IMR-90 (cell line): ENCODE measurements around the gene BTNL8. TPM values are rescaled to one million over a fixed set of nuclear protein-coding genes. Genes with fewer than 3 reads are reported as not detected.

Source experiments
- ATAC-seq: fragments of 200-7000 bp; cut with Tn5 transposase; 2 replicates; pipeline ENCODE4 v1.9.1; 2020; ENCODE audit warnings: low read depth, mild to moderate bottlenecking, moderate library complexity
- BruUV-seq: library from RNA; stranded (reverse); fragments of 400-500 nt; replicated peaks from 2 replicates; lab custom pipeline; 2021; lab: Mats Ljungman, UMichigan
- CTCF ChIA-PET: fragments of 300-600 bp; formaldehyde crosslinking; extraction: SDS; loops from one replicate; lab custom pipeline; 2021; ENCODE audit warnings: antibody characterized with exemption; lab: Yijun Ruan, JAX
- POLR2A ChIA-PET: fragments of 300-600 bp; sonication (Branson Sonifier 250); formaldehyde crosslinking; loops from one replicate; lab custom pipeline; 2022; ENCODE audit warnings: antibody characterized with exemption; ENCODE audit not compliant: unreplicated experiment; lab: Charles Lee
- DNase-seq: peaks from one replicate; pipeline ENCODE4 v3.0.0; 2013
- H2AFZ ChIP-seq: replicated peaks from 2 replicates; pipeline ENCODE3; 2013; ENCODE audit warnings: low read length, mild to moderate bottlenecking; ENCODE audit not compliant: poor library complexity
- H2AK5ac ChIP-seq: 2 replicates; pipeline ENCODE4 v1.6.1; 2013; ENCODE audit warnings: low read depth, low read length, inconsistent platforms
- H2AK9ac ChIP-seq: replicated peaks from 2 replicates; pipeline ENCODE3; 2013; ENCODE audit warnings: mild to moderate bottlenecking, low read depth, low read length, moderate library complexity; ENCODE audit not compliant: poor library complexity
- H2BK120ac ChIP-seq: 2 replicates; pipeline ENCODE4 v1.6.1; 2013; ENCODE audit warnings: low read depth, low read length, inconsistent platforms
- H2BK15ac ChIP-seq: 3 replicates; pipeline ENCODE4 v1.6.1; 2013; ENCODE audit warnings: low read depth, low read length, inconsistent platforms
- H2BK20ac ChIP-seq: 2 replicates; pipeline ENCODE4 v1.6.1; 2013; ENCODE audit warnings: low read depth, mild to moderate bottlenecking, inconsistent platforms, low read length, moderate library complexity
- H2BK5ac ChIP-seq: 2 replicates; pipeline ENCODE4 v1.6.1; 2013; ENCODE audit warnings: mild to moderate bottlenecking, low read depth, low read length, inconsistent platforms; ENCODE audit not compliant: poor library complexity, severe bottlenecking
- H3K14ac ChIP-seq: replicated peaks from 2 replicates; pipeline ENCODE4 v1.6.1; 2013; ENCODE audit warnings: low read depth, low read length, inconsistent platforms
- H3K18ac ChIP-seq: 2 replicates; pipeline ENCODE4 v1.6.1; 2013; ENCODE audit warnings: low read depth, low read length, control low read depth
- H3K23ac ChIP-seq: 2 replicates; pipeline ENCODE4 v1.6.1; 2013; ENCODE audit warnings: low read depth, low read length, inconsistent platforms
- H3K27ac ChIP-seq: 2 replicates; pipeline ENCODE4 v1.5.1; 2013; ENCODE audit warnings: mild to moderate bottlenecking, control low read depth, low read length; ENCODE audit not compliant: insufficient read depth
- H3K27me3 ChIP-seq: 2 replicates; pipeline ENCODE4 v1.6.1; 2013; ENCODE audit warnings: low read length; ENCODE audit not compliant: control insufficient read depth, insufficient read depth
- H3K36me3 ChIP-seq: 2 replicates; pipeline ENCODE4 v1.6.1; 2013; ENCODE audit warnings: low read length, mixed read lengths; ENCODE audit not compliant: control insufficient read depth, insufficient read depth
- H3K4ac ChIP-seq: 2 replicates; pipeline ENCODE4 v1.6.1; 2013; ENCODE audit warnings: low read depth, low read length, inconsistent platforms
- H3K4me1 ChIP-seq: 2 replicates; pipeline ENCODE4 v1.6.1; 2013; ENCODE audit warnings: low read length, mixed read lengths; ENCODE audit not compliant: control insufficient read depth, insufficient read depth
- H3K4me2 ChIP-seq: 2 replicates; pipeline ENCODE4 v1.6.1; 2013; ENCODE audit warnings: low read depth, mild to moderate bottlenecking, control low read depth, low read length, moderate library complexity
- H3K4me3 ChIP-seq: 2 replicates; pipeline ENCODE4 v1.5.1; 2013; ENCODE audit warnings: low read depth, mild to moderate bottlenecking, control low read depth, low read length, moderate library complexity; ENCODE audit not compliant: insufficient read depth
- H3K56ac ChIP-seq: 2 replicates; pipeline ENCODE4 v1.6.1; 2013; ENCODE audit warnings: low read length, inconsistent platforms; ENCODE audit not compliant: insufficient read depth; ENCODE audit errors: extremely low read depth
- H3K79me1 ChIP-seq, 2 experiments: 2 replicates each; pipeline ENCODE4 v1.6.1; 2013; ENCODE audit warnings: low read length in 2 of 2, inconsistent platforms in 1 of 2, low read depth in 1 of 2
- H3K9ac ChIP-seq: 2 replicates; pipeline ENCODE4 v1.6.1; 2013; ENCODE audit warnings: low read depth, low read length, control low read depth
- H3K9me1 ChIP-seq: 2 replicates; pipeline ENCODE4 v1.6.1; 2013; ENCODE audit warnings: low read length, inconsistent platforms; ENCODE audit not compliant: insufficient read depth
- H3K9me3 ChIP-seq: 2 replicates; pipeline ENCODE4 v1.6.1; 2013; ENCODE audit warnings: low read length; ENCODE audit not compliant: control insufficient read depth, insufficient read depth
- H4K20me1 ChIP-seq: 2 replicates; pipeline ENCODE4 v1.6.1; 2013; ENCODE audit warnings: low read length, inconsistent platforms; ENCODE audit not compliant: insufficient read depth
- H4K5ac ChIP-seq: 2 replicates; pipeline ENCODE4 v1.6.1; 2013; ENCODE audit warnings: mild to moderate bottlenecking, low read depth, low read length, control low read depth
- H4K8ac ChIP-seq, 2 experiments: 2 replicates each; pipeline ENCODE4 v1.6.1; 2013; ENCODE audit warnings: low read depth in 2 of 2, low read length in 2 of 2, control low read depth in 1 of 2, inconsistent platforms in 1 of 2
- H4K91ac ChIP-seq: 2 replicates; pipeline ENCODE4 v1.6.1; 2013; ENCODE audit warnings: low read depth, low read length, inconsistent platforms; ENCODE audit not compliant: insufficient read depth
- CHD1 ChIP-seq: IDR thresholded peaks from 2 replicates; pipeline ENCODE4 v1.6.1; 2012; ENCODE audit warnings: low read depth, low read length, improper control_type of control experiment
- MAZ ChIP-seq: IDR thresholded peaks from 2 replicates; pipeline ENCODE4 v1.6.1; 2012; ENCODE audit warnings: low read depth, mild to moderate bottlenecking, low read length, improper control_type of control experiment, moderate library complexity, borderline replicate concordance
- SMC3 ChIP-seq: fragments of 150-350 bp; IDR thresholded peaks from 2 replicates; pipeline ENCODE4 v1.6.1; 2016; ENCODE audit warnings: low read depth, mild to moderate bottlenecking, antibody characterized with exemption, low read length, moderate library complexity
- WGBS, 2 experiments: methylation state at CpG; one replicate each; pipeline versions ENCODE4 v1.1.5 to v1.1.7; 2013; ENCODE audit warnings: missing lambda C conversion rate in 2 of 2; ENCODE audit not compliant: insufficient read length in 1 of 2; ENCODE audit errors: extremely low coverage in 2 of 2; 5-methylcytosine and 5-hydroxymethylcytosine counted together
- dilution Hi-C: fragments of 300-500 bp; cut with HindIII; formaldehyde crosslinking; loops from one replicate; pipeline ENCODE4 v1.14.3; 2018; ENCODE audit warnings: low sequenced_read_pairs; ENCODE audit not compliant: unreplicated experiment
- in situ Hi-C: fragments of 300-500 bp; cut with MboI; formaldehyde crosslinking; loops from 3 replicates; pipeline ENCODE4 v1.14.3; 2019; ENCODE audit warnings: low sequenced_read_pairs, inconsistent platforms, mixed read lengths
- intact Hi-C: fragments of 100-400 bp; cut with micrococcal nuclease; formaldehyde crosslinking; loops from 2 replicates; pipeline ENCODE4 v1.10.0; 2022
- polyA plus RNA-seq, 3 experiments: library from polyadenylated mRNA; depleted of rRNA; stranded (reverse); fragments of >200 nt; gene quantifications; 2 replicates each; pipeline ENCODE4 v1.2.3, GENCODE V29; 2012; ENCODE audit warnings: low replicate concordance in 1 of 3
- total RNA-seq: library from RNA; depleted of rRNA; stranded (reverse); fragments of >200 nt; gene quantifications from 2 replicates; pipeline ENCODE4 v1.2.3, GENCODE V29; 2012

BTNL8 gene
- total and polyA plus RNA-seq, 2 of the 4 experiments (the other 2 are of a cell fraction), result not detected

GRCh38 chr5:180910182-180910581 is 11.2 kb downstream of the BTNL8 start:
- DNase-seq (no peak), ATAC-seq (no peak)
- Histone ChIP-seq H2AK9ac (no peak overlapping the region), H3K9me1 (no peaks in the 10 kb centered on the region), H3K56ac (no peak overlapping the region), H4K20me1 (no peaks in the 10 kb centered on the region), H3K18ac (no peak overlapping the region), H3K9ac (no peak overlapping the region), H3K9me3 (peaks cover 7% of the 10 kb centered on the region), H3K79me1 (no peaks in the 10 kb centered on the region), H3K4me2 (no peak overlapping the region), H2BK5ac (no peak overlapping the region), H4K8ac (no peak overlapping the region), H3K27me3 (no peaks in the 10 kb centered on the region), H3K4me3 (no peak overlapping the region), H4K91ac (no peak overlapping the region), H3K4ac (no peak overlapping the region), H2BK20ac (no peak overlapping the region), H3K4me1 (no peaks in the 10 kb centered on the region), H3K23ac (no peak overlapping the region), H4K5ac (no peak overlapping the region), H3K14ac (no peak overlapping the region), H2AFZ (no peak overlapping the region), H2BK120ac (no peak overlapping the region), H2BK15ac (no peak overlapping the region), H2AK5ac (no peak overlapping the region), H3K36me3 (no peaks in the 10 kb centered on the region), H3K27ac (no peak overlapping the region)
- intact Hi-C loops (no loop called here), in situ Hi-C loops (no loop called here), dilution Hi-C loops (no loop called here)
- CTCF ChIA-PET, result interaction anchor here (0.7 kb wide), 1 partner anchor 246 kb away, joined by 5 read pairs; no protein-coding TSS in a partner anchor
- 40% methylated on average over 1 of the region's 2 CpGs; no CpG with 5 or more reads in 1 of the 2 experiments for WGBS, 2 experiments
- BruUV-seq, result no TSS peak
- TF ChIP-seq SMC3 (no peak), CHD1 (no peak), MAZ (no peak)
- POLR2A ChIA-PET, result no interaction called here
